Right lobe of liver (tissue), 4 donors: ENCODE data around the gene KIF3C.

Experiments used
- CTCF ChIP-seq, 4 donors: fragments of 200-600 bp in 3 of 4; fragments of 450-650 bp in 1 of 4; IDR thresholded peaks; one replicate each; pipeline versions ENCODE4 v1.5.1 to v1.8.0; 2016 to 2022; ENCODE audit warnings: antibody characterized with exemption in 4 of 4, mild to moderate bottlenecking in 2 of 4
- POLR2A ChIP-seq: fragments of 450-650 bp; IDR thresholded peaks from one replicate; pipeline ENCODE4 v1.6.1; 2017; ENCODE audit warnings: antibody characterized with exemption, mild to moderate bottlenecking
- donor health status: DM: no; HTN: no; CAD: no.
- donor health status: DM: no; HTN: no; CAD: no.
- donor health status: DM: no; HTN: yes; CAD: no.

GRCh38 chr2:25894135-25894830 lies 88.0 kb downstream of the KIF3C start:
- TF ChIP-seq CTCF (IDR thresholded peaks at IDR 0.05) = no peak
- no peak for TF ChIP-seq POLR2A
